HL-60 (cell line): Measurements from ENCODE around the gene DAND5.

Source experiments
- CTCF ChIP-seq: IDR thresholded peaks from one replicate; pipeline ENCODE4 v1.5.1; 2011; ENCODE audit warnings: low read length, control low read depth, inconsistent platforms; ENCODE audit not compliant: insufficient read depth
- POLR2AphosphoS5 ChIP-seq: IDR thresholded peaks from 2 replicates; pipeline ENCODE4 v1.6.1; 2012; ENCODE audit warnings: low read depth
- REST ChIP-seq: IDR thresholded peaks from 2 replicates; pipeline ENCODE4 v1.6.1; 2012; ENCODE audit warnings: low read depth; ENCODE audit not compliant: insufficient replicate concordance

GRCh38 chr19:12973236-12973635 lies 3.9 kb downstream of the DAND5 start:
- TF ChIP-seq CTCF (no peak), REST (no peak), POLR2AphosphoS5 (no peak)
